ENCODE results near the gene PLD1. TPM values are rescaled to one million over a fixed set of nuclear protein-coding genes. Genes with fewer than 3 reads are reported as not detected.

Gene PLD1
- total and polyA plus RNA-seq, 10 of the 15 experiments (the other 5 are each of a cell fraction or from before 2014, with no cell fraction given) = 2.9 to 108 (median 3.6) TPM

- no peak for TF ChIP-seq TAF1 (IDR thresholded peaks at IDR 0.05; ENCODE audit: borderline replicate concordance, low read depth, low read length)
- no peak for TF ChIP-seq NBN (IDR thresholded peaks at IDR 0.05)
- TF ChIP-seq TCF7 (IDR thresholded peaks at IDR 0.05; ENCODE audit: borderline replicate concordance) = no peak
- no peak for TF ChIP-seq SKIL (IDR thresholded peaks at IDR 0.05; ENCODE audit: low read depth, poor library complexity, severe bottlenecking)
- TF ChIP-seq TCF3 (IDR thresholded peaks at IDR 0.05; ENCODE audit: borderline replicate concordance, insufficient read depth, low read depth, low read length) = no peak
- TF ChIP-seq MEF2B (IDR thresholded peaks at IDR 0.05; ENCODE audit: partially characterized antibody, poor library complexity, severe bottlenecking) = peak; percentile 84
- TF ChIP-seq MXI1 (IDR thresholded peaks at IDR 0.05; ENCODE audit: low read depth, low read length) = no peak
- TF ChIP-seq IKZF1 (conservative IDR thresholded peaks at IDR 0.05) = peak; percentile 67
- TF ChIP-seq ATF2 (IDR thresholded peaks at IDR 0.05; ENCODE audit: low read length) = no peak
- peak; percentile 71 for TF ChIP-seq ATF7 (IDR thresholded peaks at IDR 0.05; ENCODE audit: low read depth)
- no peak for TF ChIP-seq MYC (IDR thresholded peaks at IDR 0.05; ENCODE audit: insufficient read depth, insufficient read length, insufficient replicate concordance, low read length, severe bottlenecking)
These were observed 21.5 kb downstream of the PLD1 start (continued) for GRCh38 chr3:171788546-171789351.

All from GM12878 (cell line).